HEK293 (cell line): ENCODE data around the gene GPR146.

Experiments used
- CTCF ChIP-seq: fragments of 450-650 bp; formaldehyde crosslinking; IDR thresholded peaks from 2 replicates; pipeline ENCODE4 v1.5.1; 2016; ENCODE audit warnings: missing biosample characterization, missing genetic modification characterization
- PBX3 ChIP-seq: sonication (generic); formaldehyde crosslinking; IDR thresholded peaks from 2 replicates; pipeline ENCODE4 v1.8.1; 2022; ENCODE audit warnings: mild to moderate bottlenecking, moderate library complexity, missing genetic modification reagents
- ZNF548 ChIP-seq: fragments of 450-650 bp; formaldehyde crosslinking; IDR thresholded peaks from 2 replicates; pipeline ENCODE4 v1.5.1; 2016; ENCODE audit warnings: missing biosample characterization, missing genetic modification characterization

- TF ChIP-seq PBX3: no peak
- no peak for TF ChIP-seq CTCF (tag by site-specific recombination)
- TF ChIP-seq ZNF548 (tag by site-specific recombination): no peak
Observed at GRCh38 chr7:1092806-1093501, 48.6 kb downstream of the GPR146 start.
